Activated T-cell treated with anti-CD3 and anti-CD28 coated beads for 1 hour (primary cell): ENCODE data around the gene AKNAD1.
A peak's percentile ranks its signal among the peaks of the same experiment; 100 is the strongest.
"Not testable (repeated sequence)": the region's sequence is repeated elsewhere in the genome, so short reads cannot be mapped to it uniquely, and the experiment has no call there.

Source experiments
- DNase-seq: peaks from one replicate; pipeline ENCODE4 v3.0.0-alpha.2; 2020; ENCODE audit warnings: low read depth

AKNAD1 gene

GRCh38 chr1:108856994-108857393, at the start of gene AKNAD1:
Gene AKNAD1, minus strand, starts transcription at chr1:108857094. Its CDS starts 4,430 bp downstream, at chr1:108852664.
- no peak for DNase-seq

GRCh38 chr1:108901106-108901505, 44.2 kb upstream of the AKNAD1 start:
- DNase-seq: no peak

DNA sequence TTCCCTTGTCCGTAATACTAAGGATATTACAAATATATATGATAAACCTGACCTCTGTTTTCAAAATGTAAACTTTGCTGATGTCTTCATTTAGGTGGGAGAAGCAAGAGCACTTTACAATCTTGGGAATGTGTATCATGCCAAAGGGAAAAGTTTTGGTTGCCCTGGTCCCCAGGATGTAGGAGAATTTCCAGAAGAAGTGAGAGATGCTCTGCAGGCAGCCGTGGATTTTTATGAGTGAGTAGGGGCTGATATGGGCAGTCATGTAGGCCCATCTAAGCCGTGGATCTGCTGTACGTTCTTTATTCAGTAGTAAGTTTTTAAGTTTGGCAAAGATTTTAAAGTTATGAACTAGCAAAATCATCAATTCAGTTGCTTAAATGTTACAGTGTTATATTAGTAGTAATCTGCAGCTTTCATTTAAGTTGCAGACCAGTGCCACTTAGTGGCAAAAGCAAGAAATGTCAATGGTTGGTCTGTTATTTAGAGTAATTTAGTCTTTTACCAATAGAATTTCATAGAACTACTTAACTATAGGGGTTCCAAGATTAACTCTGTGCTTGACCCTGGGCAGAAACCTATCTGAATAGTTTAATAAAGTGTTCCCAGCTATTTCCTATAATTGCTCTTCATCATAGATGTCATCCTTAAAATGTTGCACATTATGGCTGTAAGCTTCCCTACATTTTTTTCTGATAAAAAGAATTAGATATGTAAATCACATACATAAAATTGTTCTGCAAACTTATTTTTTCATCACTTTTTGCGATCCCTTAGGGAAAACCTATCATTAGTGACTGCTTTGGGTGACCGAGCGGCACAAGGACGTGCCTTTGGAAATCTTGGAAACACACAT, 41.2 kb upstream of the AKNAD1 start:
- DNase-seq: peak; percentile 5

- no peak for DNase-seq
Observed at GRCh38 chr1:108896146-108897145, 39.6 kb upstream of the AKNAD1 start.

DNA sequence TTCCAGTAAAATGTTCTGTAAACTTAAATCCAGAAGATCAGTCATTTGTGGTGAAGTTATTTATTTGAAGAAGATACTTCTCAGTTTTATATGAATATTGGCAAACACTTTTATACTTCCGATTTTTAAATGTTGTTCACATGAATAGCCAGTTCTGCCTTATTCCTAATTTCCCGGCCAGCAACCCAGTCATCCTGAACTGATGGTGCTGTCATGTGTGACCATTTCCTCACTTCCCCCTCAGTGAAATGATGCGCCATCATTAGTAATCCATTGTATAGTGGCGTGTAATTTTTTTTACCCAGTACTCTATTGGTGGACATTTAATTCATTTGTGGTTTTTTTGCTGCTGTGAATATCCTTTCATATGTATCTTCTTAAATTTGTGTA, 36.2 kb upstream of the AKNAD1 start:
- DNase-seq: no peak

GRCh38 chr1:108892356-108893140, 35.7 kb upstream of the AKNAD1 start:
- no peak for DNase-seq

GRCh38 chr1:108889706-108890384, 33.0 kb upstream of the AKNAD1 start:
- DNase-seq: no peak

DNA sequence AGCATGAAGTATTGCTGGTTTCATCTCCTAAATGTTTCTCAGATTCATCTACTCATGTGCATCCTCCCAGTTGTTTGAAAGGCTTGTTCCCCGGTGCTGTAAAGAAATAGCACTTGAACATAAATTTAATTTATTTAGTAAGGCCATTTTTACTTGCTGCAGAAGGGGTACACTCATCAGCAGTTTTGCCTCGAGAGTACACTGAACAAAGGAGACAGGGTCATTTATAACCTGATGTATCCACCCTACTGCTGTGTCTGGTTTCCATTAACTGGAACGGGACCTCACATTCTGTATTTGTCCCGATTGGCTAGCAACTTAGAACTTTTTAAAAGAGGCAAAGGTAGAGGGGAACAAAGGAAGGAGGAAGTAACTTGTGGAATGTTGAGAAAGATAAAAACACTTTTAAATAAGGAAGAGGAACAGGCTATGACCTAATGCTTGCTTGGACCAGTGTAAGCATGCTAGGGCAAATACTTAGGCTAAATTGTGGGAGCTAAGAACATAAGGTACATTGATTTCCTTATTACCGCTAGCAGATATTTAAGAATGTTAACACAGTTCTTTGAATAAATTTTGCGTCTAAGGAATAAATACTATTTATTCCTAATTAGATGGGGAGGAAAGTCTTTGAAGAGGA, 32.2 kb upstream of the AKNAD1 start:
- not testable (repeated sequence) for DNase-seq

- no peak for DNase-seq
Observed at GRCh38 chr1:108886292-108886691, 29.4 kb upstream of the AKNAD1 start.

GRCh38 chr1:108884968-108885367, 28.1 kb upstream of the AKNAD1 start:
- DNase-seq: no peak

GRCh38 chr1:108882837-108883236, 25.9 kb upstream of the AKNAD1 start:
- no peak for DNase-seq

- DNase-seq: no peak
Observed at GRCh38 chr1:108881369-108881768, 24.5 kb upstream of the AKNAD1 start.

GRCh38 chr1:108880850-108881249, 24.0 kb upstream of the AKNAD1 start:
- no peak for DNase-seq

- DNase-seq: no peak
Observed at GRCh38 chr1:108878678-108879077, 21.8 kb upstream of the AKNAD1 start.

GRCh38 chr1:108878160-108878469, 21.2 kb upstream of the AKNAD1 start:
- no peak for DNase-seq

DNA sequence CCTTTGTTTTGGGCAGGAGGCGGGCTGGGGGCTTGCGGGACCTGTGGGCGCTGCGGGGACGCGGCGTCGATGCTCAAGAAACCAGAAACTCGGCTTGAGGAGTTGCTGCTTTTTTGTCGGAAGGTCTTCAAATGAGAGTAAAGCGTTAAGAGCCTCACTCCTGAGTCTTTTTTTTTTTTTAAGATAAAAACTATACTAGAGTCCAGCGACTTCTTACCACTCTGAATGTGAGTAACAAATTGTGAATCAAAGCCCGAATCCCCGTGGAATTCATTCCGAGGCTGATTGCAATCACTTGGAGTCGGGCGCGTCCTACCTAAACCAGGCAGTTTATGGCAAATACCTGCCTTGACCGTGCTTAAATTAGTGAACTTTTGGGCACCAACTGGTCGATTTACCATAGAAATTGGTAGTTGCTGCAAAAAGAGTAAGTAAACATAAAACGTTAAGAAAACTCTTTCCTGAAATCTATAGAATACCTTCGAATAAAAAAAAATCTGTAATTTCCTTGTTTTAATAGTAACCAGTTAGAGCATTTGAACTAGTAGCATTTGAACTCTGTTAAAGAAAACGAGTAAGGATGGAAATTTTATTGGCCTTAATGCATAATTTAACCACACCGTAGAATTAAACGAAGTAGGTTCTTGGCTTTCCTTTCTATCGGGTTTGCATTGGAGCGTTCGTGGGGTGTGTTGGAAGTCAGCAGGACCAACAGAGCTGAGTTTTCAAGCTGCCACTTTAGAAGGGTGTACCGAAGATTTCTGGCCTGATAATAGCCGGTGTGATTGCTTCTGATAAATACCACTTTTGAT, 20.7 kb upstream of the AKNAD1 start:
- DNase-seq: no peak

GRCh38 chr1:108871050-108871724, 14.3 kb upstream of the AKNAD1 start:
- DNase-seq: no peak

DNA sequence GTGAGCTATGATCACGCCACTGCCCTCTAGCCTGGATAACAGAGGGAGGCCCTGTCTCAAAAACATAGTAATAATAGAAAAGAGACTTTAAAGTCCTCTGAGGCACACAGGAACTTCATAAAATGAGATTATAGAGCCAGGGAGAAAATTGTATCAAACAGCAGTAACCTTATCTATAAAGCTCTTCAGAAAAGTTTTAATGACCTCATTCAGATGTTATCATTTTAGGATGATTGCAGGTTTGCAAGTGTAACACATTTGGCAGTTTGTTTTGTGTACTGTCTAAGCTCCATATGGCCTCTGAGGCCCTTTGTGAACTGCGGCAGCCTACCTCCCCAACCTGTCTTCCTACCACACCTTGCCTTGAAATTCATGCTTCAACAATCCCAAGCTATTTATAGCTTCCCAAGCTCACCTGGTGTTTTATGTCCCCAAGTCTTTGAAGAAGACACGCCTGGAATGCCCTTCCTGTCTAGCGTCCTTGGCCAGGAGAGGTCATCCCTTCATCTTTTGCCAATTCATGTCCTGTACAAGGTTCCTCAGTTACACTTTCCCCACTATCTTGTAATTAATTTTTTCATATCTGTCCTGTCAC, 8.5 kb upstream of the AKNAD1 start:
- DNase-seq: no peak

DNA sequence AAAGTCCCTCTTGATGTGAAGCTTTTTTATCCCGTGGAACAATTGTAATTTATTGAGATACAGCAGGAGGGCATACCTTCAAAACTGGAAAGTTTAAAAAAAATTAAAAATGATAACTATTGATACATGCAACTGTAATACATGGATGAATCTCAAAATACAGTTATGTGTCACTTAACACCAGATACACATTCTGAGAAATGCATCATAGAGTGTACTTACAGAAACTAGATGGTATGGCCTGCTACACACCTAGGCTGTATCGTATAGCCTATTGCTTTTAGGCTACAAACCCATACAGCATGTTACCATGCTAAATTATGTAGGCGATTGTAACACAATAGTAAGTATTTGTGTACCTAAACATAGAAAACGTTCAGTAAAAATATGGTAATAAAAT, 7.1 kb upstream of the AKNAD1 start:
- no peak for DNase-seq
